H1 (cell line): ENCODE results near the gene TATDN2. TPM values are rescaled to one million over a fixed set of nuclear protein-coding genes. Genes with fewer than 3 reads are reported as not detected.
A peak's percentile ranks its signal among the peaks of the same experiment; 100 is the strongest.

Source experiments
- CTCF ChIA-PET: fragments of 300-600 bp; sonication (Branson Sonifier 250); formaldehyde crosslinking; loops from one replicate; lab custom pipeline; 2021; ENCODE audit not compliant: partially characterized antibody; lab: Charles Lee
- POLR2A ChIA-PET: fragments of 300-600 bp; sonication (Branson Sonifier 250); formaldehyde crosslinking; loops from one replicate; lab custom pipeline; 2021; ENCODE audit warnings: inconsistent platforms; ENCODE audit not compliant: partially characterized antibody; lab: Charles Lee
- DNase-seq, 2 experiments: peaks; one replicate each; pipeline versions ENCODE4 v3.0.0 to v3.0.0-alpha.2; 2010 to 2022; ENCODE audit warnings: low spot score in 2 of 2, low read depth in 1 of 2, mixed read lengths in 1 of 2
- FAIRE-seq: peaks from 2 replicates; lab custom pipeline; 2011; peaks lifted over from hg19 to GRCh38; lab: Jason Lieb, UNC
- H2AFZ ChIP-seq: 2 replicates; pipeline ENCODE4 v1.8.1; 2012; ENCODE audit warnings: low read length, inconsistent platforms
- H2AK5ac ChIP-seq: 2 replicates; pipeline ENCODE4 v1.6.1; 2013; ENCODE audit warnings: low read depth, low read length
- H2BK120ac ChIP-seq: replicated peaks from 2 replicates; pipeline ENCODE3; 2013; ENCODE audit warnings: low read depth, low read length, inconsistent platforms
- H2BK12ac ChIP-seq: 2 replicates; pipeline ENCODE4 v1.6.1; 2013; ENCODE audit warnings: low read depth, low read length
- H2BK15ac ChIP-seq: 2 replicates; pipeline ENCODE4 v1.6.1; 2013; ENCODE audit warnings: low read length
- H2BK20ac ChIP-seq: 2 replicates; pipeline ENCODE4 v1.6.1; 2013; ENCODE audit warnings: low read length
- H2BK5ac ChIP-seq: 2 replicates; pipeline ENCODE4 v1.6.1; 2013; ENCODE audit warnings: low read depth, low read length
- H3K14ac ChIP-seq: 2 replicates; pipeline ENCODE4 v1.6.1; 2013; ENCODE audit warnings: inconsistent platforms; ENCODE audit not compliant: insufficient read length
- H3K18ac ChIP-seq: 2 replicates; pipeline ENCODE4 v1.6.1; 2013; ENCODE audit warnings: low read length; ENCODE audit errors: extremely low read depth
- H3K23ac ChIP-seq: 2 replicates; pipeline ENCODE4 v1.6.1; 2013; ENCODE audit warnings: inconsistent platforms; ENCODE audit not compliant: insufficient read length
- H3K23me2 ChIP-seq: 2 replicates; pipeline ENCODE4 v1.6.1; 2013; ENCODE audit warnings: low read depth, low read length
- H3K27ac ChIP-seq: 2 replicates; pipeline ENCODE4 v1.6.1; 2011; ENCODE audit warnings: low read depth, low read length, inconsistent platforms
- H3K27me3 ChIP-seq, 4 experiments: replicated peaks in 1 of 4; 1 replicate in 1 of 4; 2 replicates in 3 of 4; pipeline versions ENCODE4 v1.6.1 to v1.8.1; 2011 to 2013; ENCODE audit warnings: low read length in 3 of 4, mild to moderate bottlenecking in 3 of 4, inconsistent platforms in 2 of 4, mixed read lengths in 2 of 4, moderate library complexity in 1 of 4; ENCODE audit not compliant: control insufficient read depth in 3 of 4, insufficient read depth in 3 of 4; ENCODE audit errors: extremely low read depth in 1 of 4
- H3K36me3 ChIP-seq, 4 experiments: 2 replicates each; pipeline versions ENCODE4 v1.6.1 to v1.8.1; 2011 to 2013; ENCODE audit warnings: mild to moderate bottlenecking in 4 of 4, low read length in 3 of 4, moderate library complexity in 2 of 4, control low read depth in 1 of 4, inconsistent platforms in 1 of 4; ENCODE audit not compliant: insufficient read depth in 4 of 4, control insufficient read depth in 2 of 4
- H3K4ac ChIP-seq: replicated peaks from 2 replicates; pipeline ENCODE3; 2013; ENCODE audit warnings: low read length, low read depth, mixed read lengths, inconsistent platforms; ENCODE audit not compliant: insufficient read length
- H3K4me1 ChIP-seq, 4 experiments: replicated peaks in 1 of 4; 1 replicate in 1 of 4; 2 replicates in 3 of 4; pipeline versions ENCODE4 v1.6.1 to v1.8.1; 2011 to 2013; ENCODE audit warnings: low read length in 3 of 4, inconsistent platforms in 2 of 4, mixed read lengths in 1 of 4; ENCODE audit not compliant: insufficient read depth in 4 of 4, control insufficient read depth in 3 of 4
- H3K4me2 ChIP-seq, 2 experiments: 2 replicates each; pipeline versions ENCODE4 v1.6.1 to v1.8.1; 2011 to 2013; ENCODE audit warnings: low read depth in 2 of 2, low read length in 2 of 2, control low read depth in 1 of 2, inconsistent platforms in 1 of 2, mild to moderate bottlenecking in 1 of 2; ENCODE audit not compliant: insufficient read depth in 1 of 2
- H3K4me3 ChIP-seq, 4 experiments: fragments of 200-600, 300-600 bp in 1 of 4; sonication (generic), shearing (Covaris generic), sonication (Bioruptor Twin) in 1 of 4; 2 replicates each; pipeline versions ENCODE4 v1.5.1 to v1.8.1; 2011 to 2016; ENCODE audit warnings: low read length in 4 of 4, low read depth in 3 of 4, control low read depth in 2 of 4, inconsistent platforms in 2 of 4, mild to moderate bottlenecking in 2 of 4, mixed read lengths in 1 of 4, moderate library complexity in 1 of 4; ENCODE audit not compliant: insufficient read depth in 2 of 4; ENCODE audit errors: extremely low read depth in 1 of 4
- H3K56ac ChIP-seq: replicated peaks from 2 replicates; pipeline ENCODE3; 2013; ENCODE audit warnings: low read depth, mild to moderate bottlenecking, mixed read lengths, low read length, inconsistent platforms; ENCODE audit not compliant: insufficient read length
- H3K79me1 ChIP-seq: 2 replicates; pipeline ENCODE4 v1.6.1; 2013; ENCODE audit warnings: low read depth, low read length, control low read depth
- H3K79me2 ChIP-seq, 2 experiments: 2 replicates each; pipeline versions ENCODE4 v1.6.1 to v1.8.1; 2012 to 2013; ENCODE audit warnings: low read length in 2 of 2, mild to moderate bottlenecking in 2 of 2, inconsistent platforms in 1 of 2; ENCODE audit not compliant: insufficient read depth in 2 of 2, control insufficient read depth in 1 of 2
- H3K9ac ChIP-seq, 4 experiments: replicated peaks in 1 of 4; 1 replicate in 1 of 4; 2 replicates in 3 of 4; pipeline versions ENCODE4 v1.6.1 to v1.8.1; 2011 to 2013; ENCODE audit warnings: low read depth in 3 of 4, low read length in 3 of 4, control low read depth in 2 of 4, mild to moderate bottlenecking in 2 of 4, moderate library complexity in 2 of 4, inconsistent platforms in 1 of 4; ENCODE audit errors: extremely low read depth in 1 of 4
- H3K9me3 ChIP-seq, 2 experiments: 2 replicates each; pipeline versions ENCODE4 v1.6.1 to v1.8.1; 2012 to 2013; ENCODE audit warnings: mild to moderate bottlenecking in 2 of 2, moderate library complexity in 2 of 2, control low read depth in 1 of 2, inconsistent platforms in 1 of 2, low read depth in 1 of 2, low read length in 1 of 2, mixed read lengths in 1 of 2; ENCODE audit not compliant: insufficient read depth in 2 of 2
- H4K20me1 ChIP-seq, 2 experiments: replicated peaks in 1 of 2; 2 replicates each; pipeline versions ENCODE3 to v1.8.1; 2011 to 2013; ENCODE audit warnings: inconsistent platforms in 2 of 2, low read length in 2 of 2, mild to moderate bottlenecking in 1 of 2; ENCODE audit not compliant: insufficient read depth in 2 of 2, control insufficient read depth in 1 of 2
- H4K5ac ChIP-seq: 2 replicates; pipeline ENCODE4 v1.6.1; 2013; ENCODE audit warnings: low read length, low read depth, mixed read lengths, inconsistent platforms; ENCODE audit not compliant: insufficient read length
- H4K8ac ChIP-seq: 2 replicates; pipeline ENCODE4 v1.8.0; 2013; ENCODE audit warnings: mild to moderate bottlenecking, moderate library complexity, low read length, inconsistent platforms; ENCODE audit not compliant: insufficient read depth; ENCODE audit errors: extremely low read depth
- H4K91ac ChIP-seq: replicated peaks from 2 replicates; pipeline ENCODE3; 2013; ENCODE audit warnings: low read length, mixed read lengths, inconsistent platforms; ENCODE audit not compliant: insufficient read length
- EZH2 ChIP-seq: fragments of 200-600 bp; sonication (generic); IDR thresholded peaks from 2 replicates; pipeline ENCODE4 v1.7.1; 2012; ENCODE audit warnings: low read depth, mild to moderate bottlenecking, moderate library complexity, low read length, inconsistent platforms; ENCODE audit not compliant: severe bottlenecking
- RAD21 ChIP-seq, 2 experiments: IDR thresholded peaks in 1 of 2; conservative IDR thresholded peaks in 1 of 2; 2 replicates each; pipeline ENCODE4 v1.6.1; 2011; ENCODE audit warnings: low read depth in 2 of 2, low read length in 2 of 2, improper control_type of control experiment in 1 of 2, inconsistent platforms in 1 of 2, mild to moderate bottlenecking in 1 of 2, moderate library complexity in 1 of 2
- WGBS, 2 experiments: shearing (Covaris generic) in 1 of 2; methylation state at CpG; one replicate each; pipeline versions ENCODE4 v1.1.6 to v1.1.7; 2013 to 2015; ENCODE audit warnings: low lambda C conversion rate in 2 of 2, mixed read lengths in 2 of 2, inconsistent platforms in 1 of 2, low coverage in 1 of 2, missing lambda C conversion rate in 1 of 2; ENCODE audit not compliant: insufficient replicate concordance in 2 of 2, insufficient coverage in 1 of 2, insufficient read length in 1 of 2; ENCODE audit errors: extremely low coverage in 1 of 2, missing lambda C conversion rate in 1 of 2; 5-methylcytosine and 5-hydroxymethylcytosine counted together
- polyA plus RNA-seq, 7 experiments: library from polyadenylated mRNA; depleted of rRNA in 3 of 7; stranded (reverse) in 5 of 7; unstranded in 2 of 7; fragments of >200 nt in 5 of 7; fragments of 200-250 nt in 2 of 7; gene quantifications; 1 replicate in 5 of 7; 2 replicates in 1 of 7; 4 replicates in 1 of 7; pipeline versions ENCODE4 v1.2.1 to v1.2.3, GENCODE V29; 2011 to 2013; ENCODE audit warnings: missing spikeins in 2 of 7, mixed read lengths in 2 of 7
- total RNA-seq: library from RNA; stranded (reverse); fragmentation: NEBNext Ultra II Directional; extraction: Animal tissue kit (Norgen Biotek cat#: 25700); gene quantifications from 2 replicates; pipeline ENCODE4 v1.2.1, GENCODE V29; 2021

Gene TATDN2
- total and polyA plus RNA-seq, 2 of the 8 experiments (the other 6 are each of a cell fraction or from before 2014, with no cell fraction given), result 12.1 to 34.8 TPM

- CTCF ChIA-PET, result interaction anchor here (1.0 to 1.6 kb wide), 3 partner anchors 9 to 378 kb away, joined by 3 to 4 read pairs (median 4); no protein-coding TSS in a partner anchor
Observed at GRCh38 chr3:10328460-10329071, 80.3 kb downstream of the TATDN2 start.

More at GRCh38 chr3:10328460-10329071, 80.3 kb downstream of the TATDN2 start:
- H3K36me3 ChIP-seq, result no peaks in the 10 kb centered on the region
- WGBS, 2 experiments, result 82% methylated on average over 29 of the region's 31 CpGs; no CpG with 5 or more reads in 1 of the 2 experiments
- H2BK5ac ChIP-seq, result no peak overlapping the region
- TF ChIP-seq RAD21 (IDR thresholded peaks at IDR 0.05 in 1 of 2, conservative IDR thresholded peaks at IDR 0.05 in 1 of 2; ENCODE audit: low read depth in 2 of 2, low read length in 2 of 2) (peak; percentile 7 to 39; a peak in 2 of 4 replicates), EZH2 (no peak)
- TF ChIP-seq, all 59 proteins: peak for 1
- no peak for FAIRE-seq
- Histone ChIP-seq H2AK5ac (no peak overlapping the region), H3K9me3 (no peaks in the 10 kb centered on the region), H4K20me1 (no peaks in the 10 kb centered on the region), H4K91ac (no peak overlapping the region), H3K18ac (no peak overlapping the region), H2BK20ac (no peak overlapping the region), H2BK120ac (no peak overlapping the region), H3K9ac (no peak overlapping the region), H3K4me3 (no peak overlapping the region), H2BK15ac (no peak overlapping the region), H3K4me2 (peak overlapping the region in 1 of 2 experiments; percentile 33; a peak in 2 of 4 replicates), H3K79me1 (no peaks in the 10 kb centered on the region), H2BK12ac (no peak overlapping the region), H2AFZ (peak overlapping the region; percentile 39; the same call in 1 of the 2 replicates), H3K56ac (no peak overlapping the region), H3K27ac (no peak overlapping the region), H3K79me2 (no peaks in the 10 kb centered on the region), H4K5ac (no peak overlapping the region), H4K8ac (peak overlapping the region; percentile 28), H3K23ac (no peak overlapping the region), H3K14ac (no peak overlapping the region), H3K23me2 (no peaks in the 10 kb centered on the region; the same call in 1 of the 2 replicates), H3K4me1 (no peaks in the 10 kb centered on the region), H3K27me3 (peaks cover 0 to 4% (median 1%) of the 10 kb centered on the region in 4 experiments; a peak in 3 of 7 replicates), H3K4ac (no peak overlapping the region)
- DNase-seq, result no peak
- POLR2A ChIA-PET, result no interaction called here
